T follicular helper cell (primary cell): ENCODE data around the gene SNX20.
A peak's percentile ranks its signal among the peaks of the same experiment; 100 is the strongest.

Experiments used
- DNase-seq: peaks from one replicate; pipeline ENCODE4 v3.0.0-alpha.2; 2020; ENCODE audit warnings: low read depth
- total RNA-seq, 2 experiments: gene quantifications; one replicate each; lab custom pipeline; 2026; lab: John Stamatoyannopoulos, UW

Gene SNX20, protein sequence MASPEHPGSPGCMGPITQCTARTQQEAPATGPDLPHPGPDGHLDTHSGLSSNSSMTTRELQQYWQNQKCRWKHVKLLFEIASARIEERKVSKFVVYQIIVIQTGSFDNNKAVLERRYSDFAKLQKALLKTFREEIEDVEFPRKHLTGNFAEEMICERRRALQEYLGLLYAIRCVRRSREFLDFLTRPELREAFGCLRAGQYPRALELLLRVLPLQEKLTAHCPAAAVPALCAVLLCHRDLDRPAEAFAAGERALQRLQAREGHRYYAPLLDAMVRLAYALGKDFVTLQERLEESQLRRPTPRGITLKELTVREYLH
- total RNA-seq: 75.8 to 146 reads per million in 2 experiments

DNA sequence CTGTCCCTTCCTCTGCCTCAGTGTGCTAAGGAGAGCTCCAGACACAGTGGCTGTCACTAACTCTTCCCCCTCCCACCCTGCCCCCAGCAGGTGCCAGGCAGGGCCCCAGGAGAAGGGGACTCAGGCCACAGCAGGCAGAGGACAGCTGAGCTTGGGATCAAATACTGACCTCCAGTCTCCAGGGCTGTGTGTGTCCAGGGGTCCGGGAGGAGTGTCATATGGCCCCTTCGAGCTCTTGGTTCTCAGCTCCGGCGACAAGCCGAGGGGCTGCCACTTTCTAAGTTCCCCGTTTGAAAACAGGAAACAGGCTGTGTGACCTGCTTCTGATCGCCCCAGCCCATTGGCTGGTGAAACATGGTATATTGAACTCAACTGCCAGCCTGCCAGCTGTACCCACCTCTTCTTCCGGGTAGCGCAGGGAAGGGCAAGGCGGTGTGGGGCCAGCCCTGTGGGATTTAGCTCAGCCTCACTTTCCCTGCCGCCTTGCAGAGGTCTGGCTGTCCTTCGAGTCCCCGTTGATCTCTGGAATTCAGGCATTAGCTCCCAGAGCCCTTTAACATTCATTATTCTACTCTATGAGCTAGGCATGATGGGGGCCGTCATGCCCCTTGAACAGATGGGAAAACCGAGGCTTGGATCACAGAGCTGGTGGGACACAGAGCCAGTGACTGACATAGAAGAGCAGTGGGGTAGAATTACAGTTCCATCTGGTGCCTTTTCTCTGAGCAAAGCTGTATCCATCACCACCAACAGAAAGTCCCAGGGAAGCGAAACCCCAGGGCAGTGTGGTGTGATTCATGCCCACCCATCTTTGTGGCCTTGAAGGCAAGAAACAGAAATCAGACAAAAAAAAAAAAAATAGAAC, at the start of gene SNX20:
Gene SNX20, minus strand, starts transcription at position 292 of the 865 bp plus-strand sequence. CDS start 3,786 bp downstream, outside the sequence.
- peak; percentile 59 for DNase-seq

DNA sequence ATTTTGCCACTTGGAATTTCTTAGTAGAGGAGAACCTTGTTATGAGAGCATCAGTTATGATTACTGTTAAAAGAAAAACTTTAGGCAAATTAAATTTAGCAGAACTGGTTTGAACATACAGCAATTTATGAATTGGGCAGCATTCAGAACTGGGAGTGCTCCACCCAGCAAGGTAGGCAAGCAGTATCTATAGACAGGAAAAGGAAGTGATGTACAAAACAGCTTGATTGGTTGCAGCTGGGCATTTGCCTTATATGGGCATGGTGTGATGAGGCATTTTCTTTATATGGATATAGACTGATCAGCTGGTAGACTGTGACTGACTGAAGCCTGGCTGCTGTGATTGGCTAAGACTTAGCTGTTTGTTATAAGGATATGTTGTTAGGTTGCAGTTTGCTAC, 43.2 kb upstream of the SNX20 start:
- DNase-seq: no peak

GRCh38 chr16:50722960-50723359, 41.8 kb upstream of the SNX20 start:
- DNase-seq: no peak

- no peak for DNase-seq
Measured at GRCh38 chr16:50722405-50722737, 41.3 kb upstream of the SNX20 start.

DNA sequence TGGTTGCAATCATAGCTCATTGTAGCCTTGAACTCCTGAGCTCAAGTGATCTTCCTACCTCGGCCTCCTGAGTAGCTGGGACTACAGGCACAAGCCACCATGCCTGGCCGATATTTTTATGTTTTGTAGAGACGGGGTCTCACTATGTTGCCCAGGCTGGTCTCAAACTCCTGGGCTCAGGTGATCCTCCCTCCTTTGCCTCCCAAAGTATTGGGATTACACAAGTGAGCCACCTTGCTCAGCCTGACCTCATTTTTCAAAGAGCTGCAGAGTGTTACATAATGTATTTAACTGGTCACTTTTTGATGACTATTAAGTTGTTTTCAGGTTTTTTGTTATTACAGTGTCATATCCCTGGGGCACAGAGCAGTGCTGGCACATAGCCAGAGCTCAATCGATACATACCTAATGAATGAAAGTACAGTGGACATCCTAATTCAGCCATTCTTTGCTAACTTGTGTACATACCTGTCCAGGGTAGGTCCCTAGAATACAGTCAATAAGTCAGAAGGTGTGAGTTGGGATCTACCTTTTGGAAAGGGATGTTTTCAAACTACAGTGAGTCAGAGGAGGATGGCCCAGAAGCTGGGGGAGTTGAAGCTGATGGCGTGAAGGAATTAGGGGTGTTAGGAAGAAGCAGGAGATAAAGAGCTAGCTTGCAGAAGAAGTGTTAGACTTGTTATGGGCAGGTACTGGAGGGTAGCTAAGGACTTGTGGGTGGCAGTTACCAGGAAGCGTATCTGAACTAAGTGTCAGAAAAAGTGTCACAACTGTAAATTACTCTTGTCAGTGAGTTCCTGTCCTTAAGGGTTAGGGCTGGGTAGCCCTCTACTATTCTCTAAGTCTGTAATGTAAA, 40.7 kb upstream of the SNX20 start:
- DNase-seq: no peak

DNA sequence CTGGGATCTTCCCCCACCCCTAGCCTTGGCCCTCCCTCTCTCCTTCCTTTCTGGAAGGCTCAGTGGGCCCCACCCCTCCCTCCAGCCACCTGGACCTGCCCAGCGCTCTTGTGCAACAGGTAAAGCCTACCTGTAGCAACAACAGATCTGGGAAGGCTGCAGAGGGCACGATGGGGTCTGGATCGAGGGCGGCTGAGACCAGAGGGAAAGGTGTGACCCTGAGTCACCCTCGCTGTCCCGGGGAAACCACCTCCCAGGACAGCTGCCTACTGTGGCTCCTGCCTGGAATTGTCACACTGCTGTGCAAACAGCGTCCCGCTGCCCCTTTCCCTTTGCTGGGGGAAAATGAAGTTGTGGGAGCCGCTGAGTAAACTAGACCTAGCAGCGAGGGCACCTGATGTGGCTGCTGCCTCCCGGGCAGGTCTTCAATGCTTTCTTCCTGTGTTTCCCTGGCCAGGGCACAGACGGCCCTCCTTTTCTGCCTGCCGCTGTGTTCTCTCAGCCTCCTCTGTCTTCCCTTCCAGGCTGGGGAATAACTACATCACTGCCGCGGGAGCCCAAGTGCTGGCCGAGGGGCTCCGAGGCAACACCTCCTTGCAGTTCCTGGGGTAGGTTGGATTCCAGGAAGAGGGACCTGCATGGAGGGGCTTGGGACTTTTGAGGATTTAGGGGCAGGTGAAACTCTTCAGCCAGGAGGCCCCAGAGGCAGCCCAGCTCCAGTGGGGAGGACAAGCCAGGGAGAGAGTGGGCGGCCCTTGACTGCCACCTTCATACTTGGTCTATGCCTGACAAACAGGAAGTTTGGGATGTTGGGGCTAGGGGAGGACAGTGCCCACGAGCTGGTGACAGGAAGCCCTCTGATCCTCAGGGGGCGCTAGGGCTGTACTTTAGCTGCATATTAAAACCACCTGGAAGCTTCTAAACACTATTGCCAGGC, 38.6 kb upstream of the SNX20 start:
- DNase-seq: no peak

- DNase-seq: no peak
Measured at GRCh38 chr16:50718761-50719400, 37.8 kb upstream of the SNX20 start.

DNA sequence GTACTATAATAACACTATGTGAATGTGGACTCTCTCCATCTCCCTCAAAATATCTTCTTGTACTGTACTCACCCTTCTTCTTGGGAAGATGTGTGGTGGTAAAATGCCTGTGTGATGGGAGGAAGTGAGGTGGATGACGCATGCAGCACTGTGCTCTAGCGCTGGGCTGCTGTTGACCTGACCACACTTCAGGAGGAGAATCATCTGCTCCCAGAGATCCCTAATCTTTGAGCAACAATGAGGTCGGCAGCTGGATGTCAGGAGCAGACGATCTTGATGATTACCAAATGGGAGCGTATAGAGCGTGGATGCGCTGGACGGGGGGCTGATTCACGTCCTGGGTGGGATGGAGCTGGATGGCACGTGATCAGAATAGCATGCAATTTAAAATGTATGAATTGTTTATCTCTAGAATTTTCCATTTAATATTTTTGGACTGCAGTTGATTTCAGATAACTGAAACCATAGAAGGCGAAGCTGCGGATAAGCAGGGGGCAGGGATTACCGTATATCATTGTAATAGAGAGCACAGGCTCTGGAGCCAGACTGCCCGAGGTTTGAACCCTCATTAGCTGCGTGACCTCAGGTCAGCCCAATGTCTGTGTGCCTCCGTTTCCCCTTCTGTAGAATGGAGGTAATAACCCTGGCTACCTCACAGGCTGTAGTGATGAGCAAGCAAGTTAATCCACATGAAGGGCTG, 37.1 kb upstream of the SNX20 start:
- no peak for DNase-seq

DNA sequence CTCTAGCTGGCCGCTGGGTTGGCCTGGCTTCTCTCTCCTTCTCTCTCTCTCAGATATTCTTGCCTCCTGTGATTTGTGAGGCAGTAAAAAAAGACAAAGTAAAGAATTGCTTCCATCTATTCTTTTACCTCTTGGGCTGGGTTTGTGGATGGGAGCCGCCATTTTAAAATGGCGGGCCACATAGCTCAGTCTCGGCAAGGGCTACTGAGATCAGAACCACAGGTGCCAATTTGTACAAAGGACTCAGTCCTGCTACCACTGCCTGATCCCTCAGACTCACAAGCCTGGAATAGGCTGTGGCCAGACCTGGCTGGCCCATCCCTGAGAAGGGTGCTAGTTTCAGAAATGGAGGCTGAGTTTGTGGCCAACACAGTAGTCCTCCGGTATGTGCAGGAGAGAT, 36.4 kb upstream of the SNX20 start:
- DNase-seq: no peak

- no peak for DNase-seq
Measured at GRCh38 chr16:50717091-50717490, 36.0 kb upstream of the SNX20 start.

- no peak for DNase-seq
Measured at GRCh38 chr16:50712956-50713355, 31.8 kb upstream of the SNX20 start.

DNA sequence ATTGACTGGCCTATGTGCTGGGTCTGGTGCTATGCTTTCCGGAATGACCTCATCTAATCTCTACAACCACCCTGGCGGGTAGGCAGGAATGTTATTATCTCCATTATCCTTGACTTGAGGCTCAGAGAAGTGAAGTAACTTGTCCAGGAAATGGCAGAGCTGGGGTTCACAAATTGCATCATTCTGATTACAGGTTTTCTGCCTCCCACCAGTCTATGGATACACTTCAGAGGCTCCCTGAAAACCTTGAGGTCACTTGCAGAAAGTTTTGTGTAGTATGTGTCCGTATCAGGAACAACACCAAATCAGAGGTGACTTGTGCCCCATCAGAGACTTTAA, 31.4 kb upstream of the SNX20 start:
- no peak for DNase-seq

- DNase-seq: no peak
Measured at GRCh38 chr16:50711862-50712559, 30.9 kb upstream of the SNX20 start.

- DNase-seq: no peak
Measured at GRCh38 chr16:50711040-50711439, 29.9 kb upstream of the SNX20 start.

GRCh38 chr16:50709980-50710379, 28.9 kb upstream of the SNX20 start:
- no peak for DNase-seq

- no peak for DNase-seq
Measured at GRCh38 chr16:50709061-50709684, 28.1 kb upstream of the SNX20 start.

DNA sequence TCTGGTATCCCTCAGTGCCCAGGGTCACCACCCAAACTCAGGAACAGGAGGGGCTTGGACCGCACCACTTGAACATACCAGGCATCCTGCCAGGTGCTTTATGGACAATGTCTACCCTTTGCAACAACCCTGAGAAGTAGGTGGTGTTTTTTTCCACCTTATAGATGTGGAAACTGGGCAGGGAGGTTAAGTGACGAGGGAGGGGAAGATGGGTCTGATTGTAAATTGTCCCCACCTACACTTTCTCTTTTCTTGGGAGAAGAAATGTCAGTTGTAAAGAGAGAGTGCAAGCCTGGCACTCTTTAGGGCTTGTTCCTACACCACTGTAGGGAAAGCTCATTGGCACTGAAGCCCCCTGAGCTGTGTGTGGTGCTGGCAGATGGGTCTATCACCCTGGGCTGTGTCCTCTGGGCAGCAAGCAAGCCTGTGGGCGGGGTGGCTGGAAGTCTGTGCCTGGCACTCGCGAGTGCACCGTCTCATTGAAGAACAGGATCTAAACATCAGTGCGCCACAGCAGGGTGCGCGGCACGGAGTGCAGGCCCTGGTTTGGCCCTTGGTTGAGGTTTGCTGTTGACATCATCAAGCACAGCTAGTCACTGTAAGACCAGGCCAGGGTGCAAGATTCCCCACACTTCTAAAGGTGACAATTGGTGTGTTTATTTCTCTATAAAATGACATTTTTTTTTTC, 27.4 kb upstream of the SNX20 start:
- no peak for DNase-seq

GRCh38 chr16:50706250-50706649, 25.1 kb upstream of the SNX20 start:
- DNase-seq: no peak
